HEK293T (cell line): ENCODE results near the gene DCAF8.

ENCODE experiments used
- CTCF ChIA-PET: fragments of 350-600 bp; formaldehyde crosslinking; extraction: SDS; loops from one replicate; lab custom pipeline; 2021; ENCODE audit warnings: antibody characterized with exemption, inconsistent platforms; lab: Yijun Ruan, JAX
- POLR2A ChIA-PET: fragments of 350-600 bp; formaldehyde crosslinking; extraction: SDS; loops from one replicate; lab custom pipeline; 2020; ENCODE audit warnings: antibody characterized with exemption, inconsistent platforms; lab: Yijun Ruan, JAX
- DNase-seq: peaks from one replicate; pipeline ENCODE4 v3.0.0; 2012; ENCODE audit warnings: mixed read lengths; ENCODE audit errors: extremely low spot score
- ARNT ChIP-seq: fragments of 450-650 bp; IDR thresholded peaks from 2 replicates; pipeline ENCODE4 v1.6.1; 2017; ENCODE audit warnings: mild to moderate bottlenecking
- BHLHE40 ChIP-seq: fragments of 450-650 bp; IDR thresholded peaks from 2 replicates; pipeline ENCODE4 v1.6.1; 2016; ENCODE audit warnings: mild to moderate bottlenecking, moderate library complexity, borderline replicate concordance
- CTBP1 ChIP-seq: fragments of 450-650 bp; IDR thresholded peaks from 2 replicates; pipeline ENCODE4 v1.6.1; 2016; ENCODE audit warnings: borderline replicate concordance
- ELF4 ChIP-seq: fragments of 450-650 bp; IDR thresholded peaks from 2 replicates; pipeline ENCODE4 v1.6.1; 2017; ENCODE audit warnings: antibody characterized with exemption
- FOXA1 ChIP-seq: fragments of 450-650 bp; IDR thresholded peaks from 2 replicates; pipeline ENCODE4 v1.6.1; 2016; ENCODE audit warnings: mild to moderate bottlenecking
- FOXK2 ChIP-seq: fragments of 450-650 bp; IDR thresholded peaks from 2 replicates; pipeline ENCODE4 v1.6.1; 2016; ENCODE audit warnings: mild to moderate bottlenecking
- FOXM1 ChIP-seq: fragments of 450-650 bp; IDR thresholded peaks from 2 replicates; pipeline ENCODE4 v1.6.1; 2017; ENCODE audit warnings: mild to moderate bottlenecking, borderline replicate concordance
- HDGF ChIP-seq: fragments of 450-650 bp; IDR thresholded peaks from 2 replicates; pipeline ENCODE4 v1.6.1; 2017; ENCODE audit warnings: antibody characterized with exemption, borderline replicate concordance
- L3MBTL2 ChIP-seq: fragments of 450-650 bp; conservative IDR thresholded peaks from 2 replicates; pipeline ENCODE4 v1.6.1; 2016; ENCODE audit warnings: mild to moderate bottlenecking
- LEF1 ChIP-seq: fragments of 450-650 bp; IDR thresholded peaks from 2 replicates; pipeline ENCODE4 v1.6.1; 2017; ENCODE audit warnings: mild to moderate bottlenecking, borderline replicate concordance
- NFRKB ChIP-seq: fragments of 450-650 bp; IDR thresholded peaks from 2 replicates; pipeline ENCODE4 v1.6.1; 2016; ENCODE audit warnings: mild to moderate bottlenecking, moderate library complexity
- SP1 ChIP-seq: fragments of 450-650 bp; IDR thresholded peaks from 2 replicates; pipeline ENCODE4 v1.6.1; 2017
- SUZ12 ChIP-seq: fragments of 450-650 bp; IDR thresholded peaks from 2 replicates; pipeline ENCODE4 v1.6.1; 2016; ENCODE audit warnings: mild to moderate bottlenecking
- TARDBP ChIP-seq: fragments of 450-650 bp; IDR thresholded peaks from 2 replicates; pipeline ENCODE4 v1.6.1; 2016
- ZNF384 ChIP-seq: fragments of 450-650 bp; IDR thresholded peaks from 2 replicates; pipeline ENCODE4 v1.6.1; 2016
- TF ChIP-seq, protein P1 (sequence below): fragments of 450-650 bp; IDR thresholded peaks from 2 replicates; pipeline ENCODE4 v1.6.1; 2016

DCAF8 gene

DNA sequence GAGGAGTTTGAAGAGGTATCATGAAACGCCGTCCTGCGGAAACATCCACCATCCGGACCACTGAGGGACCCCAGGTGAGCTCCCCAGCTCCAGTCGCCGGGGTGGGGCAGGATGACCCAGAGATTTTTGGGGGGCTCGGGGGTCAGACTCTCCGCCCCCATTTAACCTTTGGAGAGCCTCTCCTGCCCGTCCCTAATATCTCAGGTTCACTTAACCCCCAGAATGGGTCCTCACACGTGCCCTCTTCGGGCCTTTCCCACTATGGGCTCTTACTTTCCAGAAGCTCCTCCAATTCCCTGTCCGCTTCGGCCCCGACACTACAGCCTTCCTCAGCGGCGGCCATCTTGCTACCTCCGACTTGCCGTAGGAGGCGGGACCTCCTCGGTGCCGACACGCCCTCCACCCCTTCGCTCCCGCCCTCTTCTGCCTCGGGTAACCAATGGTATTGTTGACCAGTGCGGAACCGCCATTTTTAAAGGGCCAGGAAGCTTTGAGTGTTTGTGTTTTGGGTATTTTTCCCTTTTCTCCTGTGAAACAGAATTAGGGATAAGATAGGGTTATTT is 22.5 kb upstream of the DCAF8 start, which contains the start of gene PEX19:
TSS of gene PEX19 (minus strand) at position 352 of the 563 bp plus-strand sequence. CDS start at position 343, 9 bp downstream.
- TF ChIP-seq NFRKB = peak; percentile 57; the same call in 1 of the 2 replicates
- no peak for TF ChIP-seq CTBP1
- DNase-seq = peak; percentile 99
- CTCF ChIA-PET = interaction anchor here (0.6 to 1.8 kb wide), 3 partner anchors 19 to 183 kb away, joined by 3 to 4 read pairs (median 4); no protein-coding TSS in a partner anchor
- POLR2A ChIA-PET = interaction anchor here (1.0 to 2.2 kb wide), 9 partner anchors 9 to 92 kb away, joined by 3 to 15 read pairs (median 3); partner anchors contain the start of gene DCAF8

DNA sequence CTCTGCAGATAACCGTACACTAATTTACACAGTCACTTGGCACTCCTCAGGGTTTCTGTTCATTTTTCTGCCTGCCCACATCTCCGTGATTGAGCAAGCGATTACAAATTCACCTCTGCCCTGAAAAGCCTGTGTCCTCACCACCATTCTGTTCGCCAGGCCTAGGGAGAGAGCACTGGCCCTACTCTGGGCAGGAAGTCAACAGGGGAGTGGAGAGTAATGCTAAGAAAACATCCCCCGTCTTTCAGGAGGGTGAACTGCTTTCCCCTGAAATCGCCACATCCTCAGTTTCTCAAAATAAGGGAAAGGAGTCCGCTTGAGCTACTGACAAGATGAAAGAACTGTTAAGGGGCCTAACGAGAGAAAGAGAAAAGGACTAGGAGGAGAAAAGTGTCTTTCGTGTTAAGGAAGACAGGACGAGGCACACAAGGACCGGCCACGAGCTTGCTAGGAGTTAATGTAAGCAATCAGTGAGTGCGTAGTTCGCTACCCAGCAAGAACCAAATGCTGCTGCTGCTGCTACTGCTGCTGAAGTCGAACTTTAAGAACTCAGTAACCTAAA is 22.0 kb upstream of the DCAF8 start:
- no peak for TF ChIP-seq CTBP1
- TF ChIP-seq, protein P1, sequence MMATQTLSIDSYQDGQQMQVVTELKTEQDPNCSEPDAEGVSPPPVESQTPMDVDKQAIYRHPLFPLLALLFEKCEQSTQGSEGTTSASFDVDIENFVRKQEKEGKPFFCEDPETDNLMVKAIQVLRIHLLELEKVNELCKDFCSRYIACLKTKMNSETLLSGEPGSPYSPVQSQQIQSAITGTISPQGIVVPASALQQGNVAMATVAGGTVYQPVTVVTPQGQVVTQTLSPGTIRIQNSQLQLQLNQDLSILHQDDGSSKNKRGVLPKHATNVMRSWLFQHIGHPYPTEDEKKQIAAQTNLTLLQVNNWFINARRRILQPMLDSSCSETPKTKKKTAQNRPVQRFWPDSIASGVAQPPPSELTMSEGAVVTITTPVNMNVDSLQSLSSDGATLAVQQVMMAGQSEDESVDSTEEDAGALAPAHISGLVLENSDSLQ = no peak
- no peak for TF ChIP-seq ARNT
- no peak for TF ChIP-seq NFRKB
- no peak for TF ChIP-seq LEF1
- no peak for TF ChIP-seq SP1
- TF ChIP-seq BHLHE40 = no peak
- no peak for TF ChIP-seq TARDBP
- TF ChIP-seq ELF4 = no peak
- no peak for TF ChIP-seq SUZ12
- no peak for TF ChIP-seq FOXK2
- POLR2A ChIA-PET = interaction anchor here (1.0 to 2.2 kb wide), 9 partner anchors 8 to 91 kb away, joined by 3 to 15 read pairs (median 3); partner anchors contain the start of gene DCAF8
- CTCF ChIA-PET = interaction anchor here (1.0 to 1.8 kb wide), 2 partner anchors 91 to 183 kb away, joined by 4 read pairs; no protein-coding TSS in a partner anchor
- peak; percentile 27 for DNase-seq

DNA sequence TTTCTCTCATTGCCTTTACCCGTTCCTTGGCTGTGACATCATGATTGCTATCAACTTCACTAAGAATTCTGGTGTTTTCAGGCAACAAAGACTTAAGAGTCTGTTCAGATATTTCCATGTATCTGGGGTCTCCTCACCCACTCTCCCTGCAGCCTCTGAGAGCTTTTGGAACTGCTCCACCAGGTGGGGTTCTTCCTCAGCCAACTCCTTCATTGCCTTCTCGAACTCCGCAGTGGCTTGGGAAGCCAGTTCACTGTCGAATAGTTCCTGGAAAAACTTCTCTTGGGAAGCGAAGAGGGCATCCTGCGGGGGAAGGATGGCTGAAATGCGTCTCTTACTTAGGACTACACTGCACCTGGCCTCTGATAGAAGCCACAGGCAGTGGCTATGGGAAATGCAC is 20.5 kb upstream of the DCAF8 start:
- no peak for DNase-seq
- TF ChIP-seq BHLHE40 (no peak), NFRKB (no peak), FOXA1 (no peak), SUZ12 (no peak), ELF4 (no peak), HDGF (no peak), ZNF384 (no peak), ARNT (no peak), LEF1 (no peak), FOXK2 (no peak), TARDBP (no peak), CTBP1 (no peak), FOXM1 (no peak), SP1 (no peak), L3MBTL2 (no peak)
- TF ChIP-seq, protein P1 = no peak
- POLR2A ChIA-PET = no interaction called here
- CTCF ChIA-PET = no interaction called here

DNA sequence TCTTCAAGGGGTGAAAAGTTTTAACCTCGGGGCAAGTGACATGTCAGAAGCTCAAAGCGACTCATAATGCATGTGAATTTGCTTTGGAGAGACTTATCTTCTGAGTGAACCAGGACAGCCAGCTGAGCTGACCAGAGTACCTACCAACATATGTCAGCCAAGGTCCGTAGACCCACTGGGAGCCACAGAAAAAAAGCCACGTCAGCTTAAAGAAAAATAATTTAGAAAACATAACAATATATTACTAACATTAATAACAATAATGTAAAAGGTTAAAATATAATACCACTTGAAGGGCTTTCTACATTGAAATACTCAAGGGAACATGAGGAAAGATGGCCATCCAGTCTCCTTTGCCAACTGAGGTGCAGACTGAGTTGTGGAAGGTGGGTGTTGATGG is 15.6 kb upstream of the DCAF8 start:
- ChIA-PET CTCF (no interaction called here), POLR2A (interaction anchor here (0.7 kb wide), 1 partner anchor 15 kb away, joined by 4 read pairs; the partner anchor contains the start of gene DCAF8)
- DNase-seq = no peak
- no peak for TF ChIP-seq L3MBTL2
- no peak for TF ChIP-seq ELF4
- no peak for TF ChIP-seq ARNT
- TF ChIP-seq LEF1 = no peak
- no peak for TF ChIP-seq TARDBP
- TF ChIP-seq ZNF384 = no peak
- TF ChIP-seq, protein P1 = no peak
- TF ChIP-seq HDGF = no peak
- no peak for TF ChIP-seq FOXM1
- TF ChIP-seq FOXA1 = no peak
- TF ChIP-seq BHLHE40 = no peak
- TF ChIP-seq FOXK2 = no peak

DNA sequence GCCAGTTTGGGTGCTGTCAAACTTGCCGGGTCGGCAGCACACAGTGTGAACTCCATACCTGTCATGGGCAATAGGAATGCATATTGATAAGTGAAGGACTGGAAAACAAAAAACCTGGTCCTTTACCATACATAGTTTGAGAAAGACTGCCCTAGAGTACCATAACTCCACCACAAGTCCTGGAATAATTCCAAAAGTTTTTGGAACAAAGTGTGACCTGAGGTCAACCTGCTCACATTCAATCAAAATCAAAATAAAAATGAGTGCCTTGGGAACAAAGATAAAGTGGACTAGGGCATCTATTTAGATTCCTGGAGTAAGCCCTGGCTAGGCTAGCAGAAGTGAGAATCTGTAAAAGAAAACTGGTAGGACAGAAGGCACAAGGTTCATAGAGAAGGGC is 15.0 kb upstream of the DCAF8 start:
- TF ChIP-seq, protein P1 = no peak
- TF ChIP-seq NFRKB = no peak
- TF ChIP-seq FOXK2 = no peak
- TF ChIP-seq SUZ12 = no peak
- no peak for TF ChIP-seq L3MBTL2
- no peak for TF ChIP-seq ZNF384
- TF ChIP-seq HDGF = no peak
- TF ChIP-seq SP1 = no peak
- no peak for TF ChIP-seq LEF1
- TF ChIP-seq BHLHE40 = no peak
- TF ChIP-seq FOXA1 = no peak
- no peak for TF ChIP-seq TARDBP
- TF ChIP-seq ARNT = no peak
- TF ChIP-seq FOXM1 = no peak
- TF ChIP-seq ELF4 = no peak
- no peak for TF ChIP-seq CTBP1
- CTCF ChIA-PET = no interaction called here
- POLR2A ChIA-PET = interaction anchor here (2.2 kb wide), 1 partner anchor 7 kb away, joined by 9 read pairs; the partner anchor contains the start of gene PEX19
- DNase-seq = no peak
